Immature natural killer cell (primary cell): Measurements from ENCODE around the gene ARHGAP26. TPM values are rescaled to one million over a fixed set of nuclear protein-coding genes. Genes with fewer than 3 reads are reported as not detected.
"Not testable (repeated sequence)": the region's sequence is repeated elsewhere in the genome, so short reads cannot be mapped to it uniquely, and the experiment has no call there.

Experiments used
- DNase-seq, 3 donors: peaks; one replicate each; pipeline ENCODE4 v3.0.0; 2022; ENCODE audit warnings: mixed read lengths in 1 of 3
- H3K27ac Mint-ChIP-seq, 6 donors: one replicate each; pipeline ENCODE4 v1.8.0; 2020; ENCODE audit warnings: mixed read lengths in 6 of 6, mild to moderate bottlenecking in 5 of 6, inconsistent platforms in 4 of 6, moderate library complexity in 3 of 6
- H3K27me3 Mint-ChIP-seq, 3 donors: one replicate each; pipeline ENCODE4 v1.8.0; 2020 to 2021; ENCODE audit warnings: low read depth in 3 of 3, mild to moderate bottlenecking in 3 of 3, mixed read lengths in 3 of 3, moderate library complexity in 3 of 3, inconsistent platforms in 1 of 3
- H3K36me3 Mint-ChIP-seq, 3 donors: one replicate each; pipeline ENCODE4 v1.8.0; 2020; ENCODE audit warnings: mixed read lengths in 3 of 3, inconsistent platforms in 2 of 3, mild to moderate bottlenecking in 2 of 3
- H3K4me1 Mint-ChIP-seq, 2 donors: one replicate each; pipeline ENCODE4 v1.8.0; 2020; ENCODE audit warnings: inconsistent platforms in 2 of 2, mild to moderate bottlenecking in 2 of 2, mixed read lengths in 2 of 2, moderate library complexity in 1 of 2
- H3K4me3 Mint-ChIP-seq, 5 donors: one replicate each; pipeline ENCODE4 v1.8.0; 2020; ENCODE audit warnings: mild to moderate bottlenecking in 5 of 5, mixed read lengths in 5 of 5, inconsistent platforms in 3 of 5, moderate library complexity in 3 of 5
- H3K9me3 Mint-ChIP-seq, 6 donors: one replicate each; pipeline ENCODE4 v1.8.0; 2020; ENCODE audit warnings: mild to moderate bottlenecking in 6 of 6, mixed read lengths in 6 of 6, inconsistent platforms in 4 of 6, moderate library complexity in 3 of 6
- polyA plus RNA-seq, 3 donors: library from polyadenylated mRNA; unstranded; fragments of 300-500 nt; fragmentation: Illumina TruSeq; gene quantifications; one replicate each; pipeline ENCODE4 v1.2.3, GENCODE V29; 2021

ARHGAP26 gene
- polyA plus RNA-seq, 3 donors from 2014 or later = 14.5 to 43.7 (median 17.6) TPM

- Mint-ChIP-seq H3K36me3 (peaks cover 20 to 59% (median 24%) of the 10 kb centered on the region in 3 donors), H3K4me3 (no peak overlapping the region), H3K4me1 (peaks cover 15 to 24% of the 10 kb centered on the region in 2 donors), H3K9me3 (no peaks in the 10 kb centered on the region), H3K27ac (peak overlapping the region in 5 of 6 donors; percentile 5 to 78 (median 45)), H3K27me3 (peaks cover 0 to 4% (median 0%) of the 10 kb centered on the region in 3 donors)
- DNase-seq = no peak
Measured at GRCh38 chr5:142915813-142916424, 145.7 kb downstream of the ARHGAP26 start.

- no peaks in the 10 kb centered on the region for H3K9me3 Mint-ChIP-seq
- H3K27ac Mint-ChIP-seq = peak overlapping the region in 5 of 6 donors; percentile 40 to 72 (median 63)
- no peak for DNase-seq
- H3K4me3 Mint-ChIP-seq = no peak overlapping the region
- H3K36me3 Mint-ChIP-seq = peaks cover 8 to 28% (median 9%) of the 10 kb centered on the region in 3 donors
- peaks cover 20 to 25% of the 10 kb centered on the region in 2 donors for H3K4me1 Mint-ChIP-seq
- peaks cover 0 to 4% (median under 1%) of the 10 kb centered on the region in 3 donors for H3K27me3 Mint-ChIP-seq
Measured at GRCh38 chr5:142918959-142919635, 148.9 kb downstream of the ARHGAP26 start.

- Mint-ChIP-seq H3K27ac (peak overlapping the region; percentile 75 to 99 (median 88)), H3K27me3 (peaks cover 0 to 5% (median 2%) of the 10 kb centered on the region in 3 donors), H3K4me1 (peaks cover 37 to 41% of the 10 kb centered on the region in 2 donors), H3K36me3 (peaks cover 9 to 17% (median 14%) of the 10 kb centered on the region in 3 donors), H3K9me3 (no peaks in the 10 kb centered on the region), H3K4me3 (no peak overlapping the region)
- no peak for DNase-seq
Measured at GRCh38 chr5:142920849-142921612, 150.9 kb downstream of the ARHGAP26 start.

- peaks cover 9 to 15% (median 11%) of the 10 kb centered on the region in 3 donors for H3K36me3 Mint-ChIP-seq
- peaks cover 50 to 55% of the 10 kb centered on the region in 2 donors for H3K4me1 Mint-ChIP-seq
- peaks cover 0 to 5% (median 2%) of the 10 kb centered on the region in 3 donors for H3K27me3 Mint-ChIP-seq
- H3K27ac Mint-ChIP-seq = peak overlapping the region; percentile 87 to 99 (median 92)
- H3K9me3 Mint-ChIP-seq = no peaks in the 10 kb centered on the region
- DNase-seq = peak; percentile 36 to 50 (median 46)
- no peak overlapping the region for H3K4me3 Mint-ChIP-seq
Measured at GRCh38 chr5:142922223-142922952, 152.2 kb downstream of the ARHGAP26 start.

GRCh38 chr5:142924135-142924883, 154.1 kb downstream of the ARHGAP26 start:
- Mint-ChIP-seq H3K4me3 (peak overlapping the region; percentile 3 to 69 (median 54)), H3K27me3 (peaks cover 2 to 5% (median 5%) of the 10 kb centered on the region in 3 donors), H3K4me1 (peaks cover 68 to 74% of the 10 kb centered on the region in 2 donors), H3K36me3 (peaks cover 7 to 9% (median 8%) of the 10 kb centered on the region in 3 donors), H3K9me3 (no peaks in the 10 kb centered on the region), H3K27ac (peak overlapping the region; percentile 92 to 99 (median 96))
- DNase-seq = peak; percentile 53 to 66 (median 63)

GRCh38 chr5:142925795-142926194, 155.6 kb downstream of the ARHGAP26 start:
- no peaks in the 10 kb centered on the region for H3K9me3 Mint-ChIP-seq
- H3K4me3 Mint-ChIP-seq = peak overlapping the region; percentile 40 to 69 (median 55)
- peaks cover 83 to 89% of the 10 kb centered on the region in 2 donors for H3K4me1 Mint-ChIP-seq
- peak overlapping the region; percentile 92 to 99 (median 96) for H3K27ac Mint-ChIP-seq
- H3K27me3 Mint-ChIP-seq = peaks cover 4 to 14% (median 5%) of the 10 kb centered on the region in 3 donors
- no peak for DNase-seq
- peaks cover 9 to 15% (median 10%) of the 10 kb centered on the region in 3 donors for H3K36me3 Mint-ChIP-seq

- DNase-seq = no peak
- Mint-ChIP-seq H3K4me3 (peak overlapping the region; percentile 18 to 69 (median 54)), H3K4me1 (peaks cover 90 to 96% of the 10 kb centered on the region in 2 donors), H3K27ac (peak overlapping the region; percentile 92 to 99 (median 96)), H3K36me3 (peaks cover 4 to 16% (median 10%) of the 10 kb centered on the region in 3 donors), H3K27me3 (peaks cover 4 to 14% (median 5%) of the 10 kb centered on the region in 3 donors), H3K9me3 (no peaks in the 10 kb centered on the region)
Measured at GRCh38 chr5:142926549-142926948, 156.4 kb downstream of the ARHGAP26 start.

- Mint-ChIP-seq H3K27me3 (peaks cover 4 to 12% (median 5%) of the 10 kb centered on the region in 3 donors), H3K4me1 (peaks cover 98 to 100% of the 10 kb centered on the region in 2 donors), H3K4me3 (peak overlapping the region; percentile 60 to 83 (median 79)), H3K27ac (peak overlapping the region; percentile 96 to 99 (median 99)), H3K36me3 (peaks cover 12 to 33% (median 23%) of the 10 kb centered on the region in 3 donors)
- H3K9me3 Mint-ChIP-seq, DNase-seq: not testable (repeated sequence)
Measured at GRCh38 chr5:142928999-142929398, 158.8 kb downstream of the ARHGAP26 start.

- H3K27ac Mint-ChIP-seq = peak overlapping the region; percentile 96 to 99 (median 99)
- peak overlapping the region; percentile 60 to 83 (median 79) for H3K4me3 Mint-ChIP-seq
- H3K9me3 Mint-ChIP-seq = no peaks in the 10 kb centered on the region
- H3K27me3 Mint-ChIP-seq = peaks cover 3 to 11% (median 5%) of the 10 kb centered on the region in 3 donors
- H3K4me1 Mint-ChIP-seq = peaks cover 98 to 100% of the 10 kb centered on the region in 2 donors
- H3K36me3 Mint-ChIP-seq = peaks cover 15 to 37% (median 26%) of the 10 kb centered on the region in 3 donors
- DNase-seq = peak; percentile 87 to 89 (median 87)
Measured at GRCh38 chr5:142929587-142929986, 159.4 kb downstream of the ARHGAP26 start.

GRCh38 chr5:142930395-142931110, 160.4 kb downstream of the ARHGAP26 start:
- peak overlapping the region; percentile 96 to 99 (median 99) for H3K27ac Mint-ChIP-seq
- peaks cover 98 to 100% of the 10 kb centered on the region in 2 donors for H3K4me1 Mint-ChIP-seq
- H3K4me3 Mint-ChIP-seq = peak overlapping the region; percentile 60 to 83 (median 79)

GRCh38 chr5:142931896-142932686, 161.9 kb downstream of the ARHGAP26 start:
- DNase-seq = no peak
- peaks cover 3 to 10% (median 9%) of the 10 kb centered on the region in 3 donors for H3K27me3 Mint-ChIP-seq
- no peaks in the 10 kb centered on the region for H3K9me3 Mint-ChIP-seq
- peaks cover 95 to 100% of the 10 kb centered on the region in 2 donors for H3K4me1 Mint-ChIP-seq
- H3K4me3 Mint-ChIP-seq = peak overlapping the region in 3 of 5 donors; percentile 33 to 48 (median 36)
- peak overlapping the region; percentile 96 to 99 (median 99) for H3K27ac Mint-ChIP-seq
- peaks cover 10 to 47% (median 33%) of the 10 kb centered on the region in 3 donors for H3K36me3 Mint-ChIP-seq

More at GRCh38 chr5:142930395-142931110, 160.4 kb downstream of the ARHGAP26 start:
- Mint-ChIP-seq H3K9me3 (no peaks in the 10 kb centered on the region), H3K27me3 (peaks cover 3 to 9% (median 5%) of the 10 kb centered on the region in 3 donors), H3K36me3 (peaks cover 10 to 44% (median 24%) of the 10 kb centered on the region in 3 donors)
- DNase-seq = no peak
